Suppressor macrophage (primary cell): ENCODE data around the gene GSTT2.

Experiments
- DNase-seq, 4 experiments: peaks; one replicate each; pipeline ENCODE4 v3.0.0-alpha.2; 2020 to 2022

The GSTT2 gene

GRCh38 chr22:24009227-24010017 lies 29.5 kb downstream of the GSTT2 start:
- DNase-seq: no peak

- no peak for DNase-seq
Measured at GRCh38 chr22:24010018-24010391, 30.1 kb downstream of the GSTT2 start.

DNA sequence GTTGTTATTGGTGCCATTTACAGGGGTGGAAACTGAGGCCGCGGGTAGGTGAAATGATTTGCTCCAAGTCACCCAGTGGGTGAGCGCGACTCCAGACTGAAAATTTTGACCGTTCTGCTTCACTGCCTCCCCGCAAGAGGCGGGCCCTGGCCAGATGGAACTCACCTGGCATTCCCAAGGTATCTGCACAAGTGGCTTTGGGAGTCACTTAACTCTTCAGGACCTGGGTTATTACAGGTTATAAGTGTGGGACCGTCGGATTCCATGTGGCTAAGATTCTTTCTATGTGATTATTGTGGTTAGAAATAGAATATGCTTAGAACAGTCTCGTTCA lies 31.8 kb downstream of the GSTT2 start:
- no peak for DNase-seq

- no peak for DNase-seq
Measured at GRCh38 chr22:24016156-24016555, 36.2 kb downstream of the GSTT2 start.

DNA sequence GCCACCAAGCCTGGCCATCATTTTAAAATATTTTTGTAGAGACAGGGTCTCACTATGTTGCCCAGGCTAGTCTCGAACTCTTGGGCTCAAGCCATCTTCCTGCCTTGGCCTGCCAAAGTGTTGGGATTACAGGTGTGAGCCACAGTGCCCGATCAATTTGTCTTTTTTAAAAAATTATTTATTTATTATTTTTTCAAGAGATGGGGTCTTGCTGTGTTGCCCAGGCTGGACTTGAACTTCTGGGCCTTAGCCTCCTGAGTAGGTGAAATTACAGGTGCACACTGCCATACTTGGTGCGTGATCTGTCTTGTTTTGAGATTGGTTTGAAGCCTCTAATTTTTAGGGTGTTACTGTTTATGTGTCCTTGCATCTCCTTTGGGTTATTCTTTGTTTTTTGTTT lies 41.4 kb downstream of the GSTT2 start:
- DNase-seq: no peak

GRCh38 chr22:24023204-24023789 lies 43.4 kb downstream of the GSTT2 start:
- no peak for DNase-seq

GRCh38 chr22:24024354-24024753 lies 44.4 kb downstream of the GSTT2 start:
- DNase-seq: no peak

GRCh38 chr22:24025475-24025874 lies 45.5 kb downstream of the GSTT2 start:
- DNase-seq: no peak

DNA sequence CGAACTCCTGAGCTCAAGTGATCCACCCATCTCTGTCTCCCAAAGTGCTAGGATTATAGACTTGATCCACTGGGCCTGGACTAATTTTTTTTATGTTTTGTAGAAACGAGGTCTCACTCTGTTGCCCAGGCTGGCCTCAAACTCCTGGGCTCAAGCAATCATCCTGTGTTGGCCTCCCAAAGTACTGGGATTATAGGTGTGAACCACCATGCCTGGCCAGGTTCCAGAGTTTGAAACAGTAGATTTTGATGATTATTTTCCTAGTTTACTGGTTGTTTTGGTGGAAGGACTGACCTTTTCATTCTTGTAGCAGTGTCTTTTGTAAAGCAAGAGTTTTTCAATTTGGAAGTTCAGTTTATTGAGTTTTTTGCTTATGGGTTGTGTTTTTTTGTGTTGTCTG lies 46.1 kb downstream of the GSTT2 start:
- DNase-seq: no peak

- no peak for DNase-seq
Measured at GRCh38 chr22:24026733-24027132, 46.8 kb downstream of the GSTT2 start.

DNA sequence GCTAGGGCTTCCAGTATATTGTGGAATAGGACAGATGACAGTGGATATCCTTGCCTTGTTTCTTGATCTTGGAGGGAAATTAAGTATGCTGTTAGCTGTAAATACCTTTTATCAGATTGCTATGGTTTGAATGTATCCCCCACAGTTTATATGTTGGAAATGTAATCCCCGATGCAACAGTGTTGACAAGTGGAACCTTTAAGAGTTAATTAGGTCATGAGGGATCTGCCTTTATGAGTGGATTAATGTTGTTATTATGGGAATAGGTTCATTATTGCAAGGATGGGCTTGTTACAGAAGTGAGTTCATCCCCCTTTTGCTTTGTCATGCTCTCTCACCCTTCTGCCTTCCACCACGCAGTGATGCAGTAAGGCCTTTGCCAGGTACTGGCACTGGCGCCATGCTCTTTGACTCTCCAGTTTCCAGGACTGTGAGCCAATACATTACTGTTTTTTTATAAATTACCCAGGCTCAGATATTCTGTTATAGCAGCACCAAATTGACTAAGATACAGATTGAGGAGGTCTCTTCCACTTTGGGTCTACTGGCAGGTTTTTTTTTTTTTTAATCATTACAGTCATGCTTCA lies 47.5 kb downstream of the GSTT2 start:
- no peak for DNase-seq

DNA sequence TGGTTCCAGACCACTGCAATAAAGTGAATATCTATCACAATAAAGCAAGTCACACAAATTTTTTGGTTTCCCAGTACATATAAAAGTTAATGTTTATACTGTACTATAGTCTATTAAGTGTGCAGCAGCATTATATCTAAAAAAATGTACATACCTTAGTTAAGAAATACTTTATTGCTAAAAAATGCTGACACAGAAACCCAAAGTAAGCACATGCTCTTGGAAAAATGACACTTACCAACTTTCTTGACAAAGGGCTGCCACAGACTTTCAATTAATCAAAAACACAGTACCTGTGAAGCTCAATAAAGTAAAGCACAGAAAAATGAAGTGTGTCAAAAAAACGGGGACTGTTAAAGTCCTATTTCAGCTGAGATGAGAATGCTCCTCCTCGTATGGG lies 48.1 kb downstream of the GSTT2 start:
- no peak for DNase-seq

- no peak for DNase-seq
Measured at GRCh38 chr22:24028533-24028932, 48.6 kb downstream of the GSTT2 start.

GRCh38 chr22:24029304-24029703 lies 49.4 kb downstream of the GSTT2 start:
- no peak for DNase-seq

GRCh38 chr22:24030186-24030702 lies 50.3 kb downstream of the GSTT2 start:
- no peak for DNase-seq
